Measurements from ENCODE around the gene FLRT2. TPM values are rescaled to one million over a fixed set of nuclear protein-coding genes. Genes with fewer than 3 reads are reported as not detected.

The FLRT2 gene
- total RNA-seq, 1 experiment from 2014 or later, result 13.2 TPM

DNA sequence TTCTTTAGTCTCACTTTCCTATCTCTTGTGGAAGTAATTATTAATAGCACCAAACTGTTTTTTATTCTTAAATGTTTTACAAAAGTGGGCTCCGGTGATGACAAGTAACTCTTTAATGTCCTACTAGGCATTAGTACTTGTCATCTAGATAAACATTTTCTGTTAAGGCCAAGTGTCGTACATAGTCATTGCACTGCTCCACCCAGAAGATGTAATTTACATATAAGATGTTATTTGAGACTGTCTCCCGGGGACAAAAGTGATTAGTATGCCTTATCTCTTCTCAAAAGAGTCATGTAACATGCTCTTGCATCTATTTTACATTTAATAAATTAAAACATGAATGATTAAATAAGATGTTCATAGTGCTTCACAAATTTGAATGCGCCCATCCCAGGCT, 88.4 kb downstream of the FLRT2 start (continued):
- TF ChIP-seq, protein P1, sequence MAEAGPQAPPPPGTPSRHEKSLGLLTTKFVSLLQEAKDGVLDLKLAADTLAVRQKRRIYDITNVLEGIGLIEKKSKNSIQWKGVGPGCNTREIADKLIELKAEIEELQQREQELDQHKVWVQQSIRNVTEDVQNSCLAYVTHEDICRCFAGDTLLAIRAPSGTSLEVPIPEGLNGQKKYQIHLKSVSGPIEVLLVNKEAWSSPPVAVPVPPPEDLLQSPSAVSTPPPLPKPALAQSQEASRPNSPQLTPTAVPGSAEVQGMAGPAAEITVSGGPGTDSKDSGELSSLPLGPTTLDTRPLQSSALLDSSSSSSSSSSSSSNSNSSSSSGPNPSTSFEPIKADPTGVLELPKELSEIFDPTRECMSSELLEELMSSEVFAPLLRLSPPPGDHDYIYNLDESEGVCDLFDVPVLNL (CRISPR knock-in tag; IDR thresholded peaks at IDR 0.05; ENCODE audit: borderline replicate concordance, low read depth), result no peak
- TF ChIP-seq FOXP1 (CRISPR knock-in tag; IDR thresholded peaks at IDR 0.05; ENCODE audit: borderline replicate concordance), result no peak
- TF ChIP-seq HMGA2 (CRISPR knock-in tag; IDR thresholded peaks at IDR 0.05), result no peak
- TF ChIP-seq GRHL2 (CRISPR knock-in tag; IDR thresholded peaks at IDR 0.05; ENCODE audit: insufficient replicate concordance, severe bottlenecking), result no peak
- no peak for TF ChIP-seq ZNF396 (CRISPR knock-in tag; IDR thresholded peaks at IDR 0.05; ENCODE audit: borderline replicate concordance)
- TF ChIP-seq, protein P2, sequence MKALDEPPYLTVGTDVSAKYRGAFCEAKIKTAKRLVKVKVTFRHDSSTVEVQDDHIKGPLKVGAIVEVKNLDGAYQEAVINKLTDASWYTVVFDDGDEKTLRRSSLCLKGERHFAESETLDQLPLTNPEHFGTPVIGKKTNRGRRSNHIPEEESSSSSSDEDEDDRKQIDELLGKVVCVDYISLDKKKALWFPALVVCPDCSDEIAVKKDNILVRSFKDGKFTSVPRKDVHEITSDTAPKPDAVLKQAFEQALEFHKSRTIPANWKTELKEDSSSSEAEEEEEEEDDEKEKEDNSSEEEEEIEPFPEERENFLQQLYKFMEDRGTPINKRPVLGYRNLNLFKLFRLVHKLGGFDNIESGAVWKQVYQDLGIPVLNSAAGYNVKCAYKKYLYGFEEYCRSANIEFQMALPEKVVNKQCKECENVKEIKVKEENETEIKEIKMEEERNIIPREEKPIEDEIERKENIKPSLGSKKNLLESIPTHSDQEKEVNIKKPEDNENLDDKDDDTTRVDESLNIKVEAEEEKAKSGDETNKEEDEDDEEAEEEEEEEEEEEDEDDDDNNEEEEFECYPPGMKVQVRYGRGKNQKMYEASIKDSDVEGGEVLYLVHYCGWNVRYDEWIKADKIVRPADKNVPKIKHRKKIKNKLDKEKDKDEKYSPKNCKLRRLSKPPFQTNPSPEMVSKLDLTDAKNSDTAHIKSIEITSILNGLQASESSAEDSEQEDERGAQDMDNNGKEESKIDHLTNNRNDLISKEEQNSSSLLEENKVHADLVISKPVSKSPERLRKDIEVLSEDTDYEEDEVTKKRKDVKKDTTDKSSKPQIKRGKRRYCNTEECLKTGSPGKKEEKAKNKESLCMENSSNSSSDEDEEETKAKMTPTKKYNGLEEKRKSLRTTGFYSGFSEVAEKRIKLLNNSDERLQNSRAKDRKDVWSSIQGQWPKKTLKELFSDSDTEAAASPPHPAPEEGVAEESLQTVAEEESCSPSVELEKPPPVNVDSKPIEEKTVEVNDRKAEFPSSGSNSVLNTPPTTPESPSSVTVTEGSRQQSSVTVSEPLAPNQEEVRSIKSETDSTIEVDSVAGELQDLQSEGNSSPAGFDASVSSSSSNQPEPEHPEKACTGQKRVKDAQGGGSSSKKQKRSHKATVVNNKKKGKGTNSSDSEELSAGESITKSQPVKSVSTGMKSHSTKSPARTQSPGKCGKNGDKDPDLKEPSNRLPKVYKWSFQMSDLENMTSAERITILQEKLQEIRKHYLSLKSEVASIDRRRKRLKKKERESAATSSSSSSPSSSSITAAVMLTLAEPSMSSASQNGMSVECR (CRISPR knock-in tag; IDR thresholded peaks at IDR 0.05; ENCODE audit: borderline replicate concordance), result no peak
- TF ChIP-seq, protein P3, sequence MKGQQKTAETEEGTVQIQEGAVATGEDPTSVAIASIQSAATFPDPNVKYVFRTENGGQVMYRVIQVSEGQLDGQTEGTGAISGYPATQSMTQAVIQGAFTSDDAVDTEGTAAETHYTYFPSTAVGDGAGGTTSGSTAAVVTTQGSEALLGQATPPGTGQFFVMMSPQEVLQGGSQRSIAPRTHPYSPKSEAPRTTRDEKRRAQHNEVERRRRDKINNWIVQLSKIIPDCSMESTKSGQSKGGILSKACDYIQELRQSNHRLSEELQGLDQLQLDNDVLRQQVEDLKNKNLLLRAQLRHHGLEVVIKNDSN (CRISPR knock-in tag; IDR thresholded peaks at IDR 0.05), result no peak

DNA sequence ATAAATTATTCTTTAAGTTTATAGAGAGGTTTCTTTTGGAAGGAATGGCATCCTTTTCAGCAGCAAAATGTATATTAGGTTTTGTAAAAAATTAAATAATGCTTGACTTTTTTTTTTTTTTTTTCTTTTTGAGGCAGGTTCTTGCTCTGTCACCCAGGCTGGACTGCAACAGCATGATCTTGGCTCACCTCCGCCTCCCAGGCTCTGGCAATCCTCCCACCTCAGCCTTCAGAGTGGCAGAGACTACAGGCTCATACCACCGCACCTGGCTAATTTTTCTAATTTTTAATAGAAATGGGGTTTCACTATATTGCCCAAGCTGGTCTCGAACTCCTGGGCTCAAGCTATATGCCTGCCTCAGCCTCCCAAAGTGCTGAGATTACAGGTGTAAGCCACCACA, 89.0 kb downstream of the FLRT2 start:
- Mint-ChIP-seq H3K4me1 (peaks cover 55% of the 10 kb centered on the region), H3K27ac (no peak overlapping the region), H3K4me3 (no peak overlapping the region), H3K9me3 (no peaks in the 10 kb centered on the region), H3K27me3 (ENCODE audit: low read depth) (no peaks in the 10 kb centered on the region), H3K36me3 (peaks cover 19% of the 10 kb centered on the region)
- CTCF ChIA-PET, result no interaction called here
- ATAC-seq (no peak), DNase-seq (ENCODE audit: low spot score) (no peak)
- TF ChIP-seq, protein P4, sequence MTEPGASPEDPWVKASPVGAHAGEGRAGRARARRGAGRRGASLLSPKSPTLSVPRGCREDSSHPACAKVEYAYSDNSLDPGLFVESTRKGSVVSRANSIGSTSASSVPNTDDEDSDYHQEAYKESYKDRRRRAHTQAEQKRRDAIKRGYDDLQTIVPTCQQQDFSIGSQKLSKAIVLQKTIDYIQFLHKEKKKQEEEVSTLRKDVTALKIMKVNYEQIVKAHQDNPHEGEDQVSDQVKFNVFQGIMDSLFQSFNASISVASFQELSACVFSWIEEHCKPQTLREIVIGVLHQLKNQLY (CRISPR knock-in tag; IDR thresholded peaks at IDR 0.05), result no peak
- TF ChIP-seq MYBL2 (CRISPR knock-in tag; IDR thresholded peaks at IDR 0.05) (no peak), NFYB (CRISPR knock-in tag; conservative IDR thresholded peaks at IDR 0.05; ENCODE audit: low read depth) (no peak), TEAD4 (CRISPR knock-in tag; IDR thresholded peaks at IDR 0.05) (no peak), JUN (CRISPR knock-in tag; IDR thresholded peaks at IDR 0.05) (no peak), ZNF671 (CRISPR knock-in tag; IDR thresholded peaks at IDR 0.05) (no peak), GRHL2 (CRISPR knock-in tag; IDR thresholded peaks at IDR 0.05; ENCODE audit: insufficient replicate concordance, severe bottlenecking) (no peak), ZNF232 (CRISPR knock-in tag; IDR thresholded peaks at IDR 0.05) (no peak), FOXP1 (CRISPR knock-in tag; IDR thresholded peaks at IDR 0.05; ENCODE audit: borderline replicate concordance) (no peak), ETV6 (CRISPR knock-in tag; IDR thresholded peaks at IDR 0.05) (no peak)
- TF ChIP-seq, protein P5, sequence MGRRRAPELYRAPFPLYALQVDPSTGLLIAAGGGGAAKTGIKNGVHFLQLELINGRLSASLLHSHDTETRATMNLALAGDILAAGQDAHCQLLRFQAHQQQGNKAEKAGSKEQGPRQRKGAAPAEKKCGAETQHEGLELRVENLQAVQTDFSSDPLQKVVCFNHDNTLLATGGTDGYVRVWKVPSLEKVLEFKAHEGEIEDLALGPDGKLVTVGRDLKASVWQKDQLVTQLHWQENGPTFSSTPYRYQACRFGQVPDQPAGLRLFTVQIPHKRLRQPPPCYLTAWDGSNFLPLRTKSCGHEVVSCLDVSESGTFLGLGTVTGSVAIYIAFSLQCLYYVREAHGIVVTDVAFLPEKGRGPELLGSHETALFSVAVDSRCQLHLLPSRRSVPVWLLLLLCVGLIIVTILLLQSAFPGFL (CRISPR knock-in tag; IDR thresholded peaks at IDR 0.05; ENCODE audit: borderline replicate concordance), result no peak
- TF ChIP-seq, protein P6, sequence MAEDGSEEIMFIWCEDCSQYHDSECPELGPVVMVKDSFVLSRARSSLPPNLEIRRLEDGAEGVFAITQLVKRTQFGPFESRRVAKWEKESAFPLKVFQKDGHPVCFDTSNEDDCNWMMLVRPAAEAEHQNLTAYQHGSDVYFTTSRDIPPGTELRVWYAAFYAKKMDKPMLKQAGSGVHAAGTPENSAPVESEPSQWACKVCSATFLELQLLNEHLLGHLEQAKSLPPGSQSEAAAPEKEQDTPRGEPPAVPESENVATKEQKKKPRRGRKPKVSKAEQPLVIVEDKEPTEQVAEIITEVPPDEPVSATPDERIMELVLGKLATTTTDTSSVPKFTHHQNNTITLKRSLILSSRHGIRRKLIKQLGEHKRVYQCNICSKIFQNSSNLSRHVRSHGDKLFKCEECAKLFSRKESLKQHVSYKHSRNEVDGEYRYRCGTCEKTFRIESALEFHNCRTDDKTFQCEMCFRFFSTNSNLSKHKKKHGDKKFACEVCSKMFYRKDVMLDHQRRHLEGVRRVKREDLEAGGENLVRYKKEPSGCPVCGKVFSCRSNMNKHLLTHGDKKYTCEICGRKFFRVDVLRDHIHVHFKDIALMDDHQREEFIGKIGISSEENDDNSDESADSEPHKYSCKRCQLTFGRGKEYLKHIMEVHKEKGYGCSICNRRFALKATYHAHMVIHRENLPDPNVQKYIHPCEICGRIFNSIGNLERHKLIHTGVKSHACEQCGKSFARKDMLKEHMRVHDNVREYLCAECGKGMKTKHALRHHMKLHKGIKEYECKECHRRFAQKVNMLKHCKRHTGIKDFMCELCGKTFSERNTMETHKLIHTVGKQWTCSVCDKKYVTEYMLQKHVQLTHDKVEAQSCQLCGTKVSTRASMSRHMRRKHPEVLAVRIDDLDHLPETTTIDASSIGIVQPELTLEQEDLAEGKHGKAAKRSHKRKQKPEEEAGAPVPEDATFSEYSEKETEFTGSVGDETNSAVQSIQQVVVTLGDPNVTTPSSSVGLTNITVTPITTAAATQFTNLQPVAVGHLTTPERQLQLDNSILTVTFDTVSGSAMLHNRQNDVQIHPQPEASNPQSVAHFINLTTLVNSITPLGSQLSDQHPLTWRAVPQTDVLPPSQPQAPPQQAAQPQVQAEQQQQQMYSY (CRISPR knock-in tag; IDR thresholded peaks at IDR 0.05), result no peak
- TF ChIP-seq, protein P3 (CRISPR knock-in tag; IDR thresholded peaks at IDR 0.05), result no peak
- TF ChIP-seq, protein P7, sequence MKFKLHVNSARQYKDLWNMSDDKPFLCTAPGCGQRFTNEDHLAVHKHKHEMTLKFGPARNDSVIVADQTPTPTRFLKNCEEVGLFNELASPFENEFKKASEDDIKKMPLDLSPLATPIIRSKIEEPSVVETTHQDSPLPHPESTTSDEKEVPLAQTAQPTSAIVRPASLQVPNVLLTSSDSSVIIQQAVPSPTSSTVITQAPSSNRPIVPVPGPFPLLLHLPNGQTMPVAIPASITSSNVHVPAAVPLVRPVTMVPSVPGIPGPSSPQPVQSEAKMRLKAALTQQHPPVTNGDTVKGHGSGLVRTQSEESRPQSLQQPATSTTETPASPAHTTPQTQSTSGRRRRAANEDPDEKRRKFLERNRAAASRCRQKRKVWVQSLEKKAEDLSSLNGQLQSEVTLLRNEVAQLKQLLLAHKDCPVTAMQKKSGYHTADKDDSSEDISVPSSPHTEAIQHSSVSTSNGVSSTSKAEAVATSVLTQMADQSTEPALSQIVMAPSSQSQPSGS (CRISPR knock-in tag; IDR thresholded peaks at IDR 0.05; ENCODE audit: borderline replicate concordance, low read depth), result no peak
- TF ChIP-seq, protein P8, sequence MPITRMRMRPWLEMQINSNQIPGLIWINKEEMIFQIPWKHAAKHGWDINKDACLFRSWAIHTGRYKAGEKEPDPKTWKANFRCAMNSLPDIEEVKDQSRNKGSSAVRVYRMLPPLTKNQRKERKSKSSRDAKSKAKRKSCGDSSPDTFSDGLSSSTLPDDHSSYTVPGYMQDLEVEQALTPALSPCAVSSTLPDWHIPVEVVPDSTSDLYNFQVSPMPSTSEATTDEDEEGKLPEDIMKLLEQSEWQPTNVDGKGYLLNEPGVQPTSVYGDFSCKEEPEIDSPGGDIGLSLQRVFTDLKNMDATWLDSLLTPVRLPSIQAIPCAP (CRISPR knock-in tag; IDR thresholded peaks at IDR 0.05), result no peak
- POLR2A ChIA-PET, result no interaction called here
